HG03460 (cell line): ENCODE measurements around the gene RTP1.
"Not testable (repeated sequence)": the region's sequence is repeated elsewhere in the genome, so short reads cannot be mapped to it uniquely, and the experiment has no call there.

Experiments
- ATAC-seq: cut with Tn5 transposase; IDR thresholded peaks from one replicate; pipeline ENCODE4 v1.9.1; 2021; ENCODE audit not compliant: unreplicated experiment

Gene RTP1

DNA sequence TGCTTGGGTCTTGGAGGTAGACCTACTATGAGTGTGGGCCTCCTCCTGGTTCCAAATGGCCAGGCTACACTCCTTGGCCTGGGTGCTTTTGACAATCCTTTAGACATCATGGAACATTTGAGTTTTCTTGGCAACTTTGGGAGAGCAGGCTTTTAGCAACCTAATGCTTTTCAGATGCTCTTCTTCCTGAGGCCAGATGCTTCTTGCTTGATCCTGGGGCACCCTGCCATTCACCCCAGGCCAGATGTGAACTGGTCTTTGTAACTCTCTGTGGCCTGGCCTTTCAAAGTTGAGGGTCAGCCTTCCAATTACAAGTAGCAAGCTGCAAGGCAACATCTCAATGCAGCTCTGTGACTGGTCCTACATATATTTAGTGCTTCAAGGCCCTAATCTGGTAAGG is 40.5 kb downstream of the RTP1 start:
- ATAC-seq, result no peak

DNA sequence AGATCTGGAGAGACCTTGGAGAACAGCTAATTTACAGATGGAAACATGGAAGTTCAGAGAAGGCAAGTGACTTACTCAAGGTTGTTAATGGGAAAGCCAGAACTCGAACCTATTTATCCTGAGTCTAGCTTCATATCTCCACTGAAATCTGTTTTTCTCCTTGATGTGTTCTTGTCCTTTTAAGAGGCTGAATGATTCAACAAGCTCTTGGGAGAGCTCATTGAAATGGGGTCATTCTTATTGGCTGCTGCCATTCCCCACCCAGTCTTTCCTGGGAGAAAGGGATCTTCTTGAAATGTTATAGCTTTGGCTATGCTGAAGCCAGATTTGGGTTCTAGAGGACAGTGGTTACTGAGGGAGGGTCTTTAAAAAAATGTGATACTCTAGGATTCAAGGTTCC is 41.0 kb downstream of the RTP1 start:
- ATAC-seq, result no peak

DNA sequence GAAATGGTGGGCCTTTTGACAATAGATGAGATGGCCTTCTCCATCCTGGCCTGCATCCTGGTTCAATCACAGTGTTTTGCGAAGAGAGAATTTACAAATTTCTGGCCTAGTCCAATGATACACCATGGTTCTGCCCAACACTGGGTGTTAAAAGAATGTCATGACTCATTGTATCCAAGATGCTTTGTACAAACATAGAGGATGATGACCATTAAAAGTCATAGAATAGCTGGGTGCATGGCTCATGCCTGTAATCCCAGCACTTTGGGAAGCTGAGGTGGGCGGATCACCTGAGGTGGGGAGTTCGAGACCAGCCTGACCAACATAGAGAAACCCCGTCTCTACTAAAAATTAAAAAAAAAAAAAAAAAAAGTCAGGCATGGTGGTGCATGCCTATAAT is 41.5 kb downstream of the RTP1 start:
- not testable (repeated sequence) for ATAC-seq

DNA sequence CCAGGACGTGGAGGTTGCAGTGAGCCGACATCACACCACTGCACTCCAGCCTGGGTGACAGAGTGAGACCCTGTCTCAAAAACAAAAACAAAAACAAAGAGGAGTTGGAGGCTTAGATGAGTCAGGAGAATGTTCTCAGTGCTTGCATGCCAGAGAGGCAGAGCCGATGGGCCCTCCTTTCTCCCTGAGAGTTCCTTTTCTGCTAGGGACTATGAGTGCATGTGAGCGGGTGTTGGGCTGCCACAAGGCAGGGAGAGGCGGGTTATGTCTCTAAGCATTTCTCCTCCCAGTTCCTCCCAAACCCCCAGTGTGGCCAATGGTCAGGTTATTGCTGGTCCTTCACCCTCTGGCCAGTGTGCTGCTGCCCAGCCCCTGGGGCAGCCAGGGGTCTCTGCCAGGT is 45.1 kb downstream of the RTP1 start:
- no peak for ATAC-seq

DNA sequence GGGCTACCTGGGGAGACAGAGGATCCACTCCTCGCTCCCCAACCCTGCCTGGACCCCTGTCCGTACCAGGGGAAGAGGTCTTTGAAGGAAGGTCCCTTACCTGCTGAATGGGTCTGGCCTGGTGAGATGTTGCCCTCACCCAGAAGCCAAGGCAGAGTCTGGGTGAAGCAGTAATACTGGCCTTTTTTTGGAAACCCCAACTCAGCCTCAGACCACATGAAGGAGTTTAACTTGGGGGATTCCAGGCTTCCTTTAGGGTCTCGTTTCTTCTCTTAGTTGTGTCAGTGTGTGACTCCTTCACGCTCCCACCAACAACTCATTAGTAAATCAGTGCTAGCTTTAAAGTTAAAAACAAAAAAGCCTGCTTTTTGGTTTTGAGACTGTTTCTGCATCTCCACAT is 45.6 kb downstream of the RTP1 start:
- ATAC-seq, result no peak

DNA sequence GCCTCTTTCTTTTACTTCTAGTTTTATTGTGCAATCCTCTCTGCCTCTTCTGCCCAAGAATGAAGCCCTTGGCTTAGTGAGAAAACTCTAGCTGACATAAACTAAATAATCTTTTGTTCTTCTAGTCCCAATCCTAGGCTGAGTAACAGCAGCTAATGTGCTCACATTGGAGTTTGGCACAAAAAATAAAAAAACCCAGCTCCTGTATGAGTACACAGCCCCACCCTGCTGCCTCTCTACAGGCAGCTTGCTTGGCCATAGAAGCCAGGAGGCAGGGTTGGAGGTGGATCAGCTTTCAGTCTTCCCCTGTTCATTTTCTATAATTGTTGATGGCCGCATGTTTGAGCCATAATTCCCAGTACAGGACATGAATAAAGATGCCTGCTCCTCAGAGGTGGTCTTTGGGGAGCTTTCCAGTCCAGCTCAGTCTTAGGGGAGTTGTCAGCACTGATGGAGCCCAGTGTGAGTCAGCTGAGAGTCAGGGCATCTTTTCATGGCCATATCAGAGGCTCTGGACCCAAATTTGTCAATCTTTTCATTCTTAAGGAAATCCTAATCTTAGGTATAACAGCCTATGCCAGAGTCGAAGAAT is 46.7 kb downstream of the RTP1 start:
- ATAC-seq, result no peak

DNA sequence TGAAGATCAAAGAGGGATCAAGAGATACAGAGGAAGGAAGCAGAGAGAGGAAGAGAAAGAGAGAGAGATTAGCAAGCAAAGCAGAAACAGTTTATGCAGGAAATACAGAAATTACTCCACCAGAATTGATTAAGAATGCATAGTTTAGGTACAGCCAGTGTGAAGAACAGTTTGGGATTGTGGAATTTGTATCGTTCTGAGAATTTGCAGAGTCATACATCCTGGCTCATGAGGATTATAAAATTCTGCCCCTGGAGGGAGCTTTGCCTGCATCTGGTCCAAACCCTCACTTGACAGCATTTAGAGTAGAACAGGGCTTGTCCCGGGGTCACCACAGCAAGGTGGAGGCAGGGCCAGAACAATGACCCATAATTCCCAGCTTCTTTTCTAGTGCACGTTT is 50.1 kb downstream of the RTP1 start:
- no peak for ATAC-seq
